Measurements from ENCODE around the gene CALHM3. TPM values are rescaled to one million over a fixed set of nuclear protein-coding genes. Genes with fewer than 3 reads are reported as not detected.

CALHM3 gene
- total RNA-seq, 1 experiment from 2014 or later = not detected

Other genes starting within 250 kb of the CALHM3 start
- gene RPEL1, start 233.4 kb downstream of the CALHM3 start, total RNA-seq (2014; rRNA removed) = not detected in 2 replicates
- not detected in 2 replicates for gene INA, start 202.1 kb downstream of the CALHM3 start, total RNA-seq (2014; rRNA removed)
- gene PCGF6, start 128.1 kb downstream of the CALHM3 start, total RNA-seq (2014; rRNA removed) = 16.1 and 17.2 TPM in 2 replicates
- gene TAF5, start 111.3 kb downstream of the CALHM3 start, total RNA-seq (2014; rRNA removed) = 6.5 and 6.9 TPM in 2 replicates
- gene ATP5MK, start 82.8 kb downstream of the CALHM3 start, total RNA-seq (2014; rRNA removed) = 276 and 387 TPM in 2 replicates
- gene PDCD11, start 82.6 kb downstream of the CALHM3 start, total RNA-seq (2014; rRNA removed) = 33.0 and 37.3 TPM in 2 replicates
- gene CALHM2, start 26.9 kb downstream of the CALHM3 start, total RNA-seq (2014; rRNA removed) = 28.0 and 28.1 TPM in 2 replicates
- not detected in 2 replicates for gene CALHM1, start 20.3 kb downstream of the CALHM3 start, total RNA-seq (2014; rRNA removed)
- 0.06 TPM in 1 of 2 replicates, not detected in the other for gene NEURL1, start 14.5 kb upstream of the CALHM3 start, total RNA-seq (2014; rRNA removed)